HEK293T (cell line): ENCODE measurements around the gene BSCL2.

ENCODE experiments used
- CTCF ChIA-PET: fragments of 350-600 bp; formaldehyde crosslinking; extraction: SDS; loops from one replicate; lab custom pipeline; 2021; ENCODE audit warnings: antibody characterized with exemption, inconsistent platforms; lab: Yijun Ruan, JAX
- POLR2A ChIA-PET: fragments of 350-600 bp; formaldehyde crosslinking; extraction: SDS; loops from one replicate; lab custom pipeline; 2020; ENCODE audit warnings: antibody characterized with exemption, inconsistent platforms; lab: Yijun Ruan, JAX
- DNase-seq: peaks from one replicate; pipeline ENCODE4 v3.0.0; 2012; ENCODE audit warnings: mixed read lengths; ENCODE audit errors: extremely low spot score
- ARNT ChIP-seq: fragments of 450-650 bp; IDR thresholded peaks from 2 replicates; pipeline ENCODE4 v1.6.1; 2017; ENCODE audit warnings: mild to moderate bottlenecking
- BHLHE40 ChIP-seq: fragments of 450-650 bp; IDR thresholded peaks from 2 replicates; pipeline ENCODE4 v1.6.1; 2016; ENCODE audit warnings: mild to moderate bottlenecking, moderate library complexity, borderline replicate concordance
- CTBP1 ChIP-seq: fragments of 450-650 bp; IDR thresholded peaks from 2 replicates; pipeline ENCODE4 v1.6.1; 2016; ENCODE audit warnings: borderline replicate concordance
- ELF4 ChIP-seq: fragments of 450-650 bp; IDR thresholded peaks from 2 replicates; pipeline ENCODE4 v1.6.1; 2017; ENCODE audit warnings: antibody characterized with exemption
- FOXA1 ChIP-seq: fragments of 450-650 bp; IDR thresholded peaks from 2 replicates; pipeline ENCODE4 v1.6.1; 2016; ENCODE audit warnings: mild to moderate bottlenecking
- FOXK2 ChIP-seq: fragments of 450-650 bp; IDR thresholded peaks from 2 replicates; pipeline ENCODE4 v1.6.1; 2016; ENCODE audit warnings: mild to moderate bottlenecking
- FOXM1 ChIP-seq: fragments of 450-650 bp; IDR thresholded peaks from 2 replicates; pipeline ENCODE4 v1.6.1; 2017; ENCODE audit warnings: mild to moderate bottlenecking, borderline replicate concordance
- HDGF ChIP-seq: fragments of 450-650 bp; IDR thresholded peaks from 2 replicates; pipeline ENCODE4 v1.6.1; 2017; ENCODE audit warnings: antibody characterized with exemption, borderline replicate concordance
- L3MBTL2 ChIP-seq: fragments of 450-650 bp; conservative IDR thresholded peaks from 2 replicates; pipeline ENCODE4 v1.6.1; 2016; ENCODE audit warnings: mild to moderate bottlenecking
- LEF1 ChIP-seq: fragments of 450-650 bp; IDR thresholded peaks from 2 replicates; pipeline ENCODE4 v1.6.1; 2017; ENCODE audit warnings: mild to moderate bottlenecking, borderline replicate concordance
- NFRKB ChIP-seq: fragments of 450-650 bp; IDR thresholded peaks from 2 replicates; pipeline ENCODE4 v1.6.1; 2016; ENCODE audit warnings: mild to moderate bottlenecking, moderate library complexity
- SP1 ChIP-seq: fragments of 450-650 bp; IDR thresholded peaks from 2 replicates; pipeline ENCODE4 v1.6.1; 2017
- SUZ12 ChIP-seq: fragments of 450-650 bp; IDR thresholded peaks from 2 replicates; pipeline ENCODE4 v1.6.1; 2016; ENCODE audit warnings: mild to moderate bottlenecking
- TARDBP ChIP-seq: fragments of 450-650 bp; IDR thresholded peaks from 2 replicates; pipeline ENCODE4 v1.6.1; 2016
- ZNF384 ChIP-seq: fragments of 450-650 bp; IDR thresholded peaks from 2 replicates; pipeline ENCODE4 v1.6.1; 2016
- TF ChIP-seq, protein P1 (sequence below): fragments of 450-650 bp; IDR thresholded peaks from 2 replicates; pipeline ENCODE4 v1.6.1; 2016

Gene BSCL2

DNA sequence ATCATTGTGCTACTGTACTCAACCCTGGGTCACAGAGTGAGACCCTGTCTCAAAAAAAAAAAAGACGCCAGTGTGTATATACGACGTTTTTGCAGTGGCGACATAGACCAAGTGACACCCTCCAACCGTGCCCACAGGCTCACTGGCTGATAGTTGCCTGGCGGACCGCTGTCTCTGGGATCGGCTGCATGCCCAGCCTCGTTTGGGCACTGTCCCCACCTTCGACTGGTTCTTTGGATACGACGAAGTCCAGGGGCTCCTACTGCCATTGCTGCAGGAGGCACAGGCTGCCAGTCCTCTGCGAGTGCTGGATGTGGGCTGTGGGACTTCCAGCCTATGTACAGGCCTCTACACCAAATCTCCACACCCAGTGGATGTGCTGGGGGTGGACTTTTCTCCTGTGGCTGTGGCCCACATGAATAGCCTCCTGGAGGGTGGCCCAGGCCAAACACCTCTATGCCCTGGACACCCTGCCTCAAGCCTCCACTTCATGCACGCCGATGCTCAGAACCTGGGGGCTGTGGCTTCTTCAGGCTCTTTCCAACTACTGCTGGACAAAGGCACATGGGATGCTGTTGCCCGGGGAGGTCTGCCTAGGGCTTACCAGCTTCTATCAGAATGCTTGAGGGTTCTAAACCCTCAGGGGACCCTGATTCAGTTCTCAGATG, 40.8 kb downstream of the BSCL2 start:
- TF ChIP-seq CTBP1 = no peak
- no peak for TF ChIP-seq ELF4
- no peak for TF ChIP-seq FOXA1
- TF ChIP-seq LEF1 = no peak
- no peak for TF ChIP-seq SUZ12
- no peak for TF ChIP-seq L3MBTL2
- TF ChIP-seq NFRKB = no peak
- no peak for TF ChIP-seq TARDBP
- TF ChIP-seq HDGF = no peak
- TF ChIP-seq, protein P1, sequence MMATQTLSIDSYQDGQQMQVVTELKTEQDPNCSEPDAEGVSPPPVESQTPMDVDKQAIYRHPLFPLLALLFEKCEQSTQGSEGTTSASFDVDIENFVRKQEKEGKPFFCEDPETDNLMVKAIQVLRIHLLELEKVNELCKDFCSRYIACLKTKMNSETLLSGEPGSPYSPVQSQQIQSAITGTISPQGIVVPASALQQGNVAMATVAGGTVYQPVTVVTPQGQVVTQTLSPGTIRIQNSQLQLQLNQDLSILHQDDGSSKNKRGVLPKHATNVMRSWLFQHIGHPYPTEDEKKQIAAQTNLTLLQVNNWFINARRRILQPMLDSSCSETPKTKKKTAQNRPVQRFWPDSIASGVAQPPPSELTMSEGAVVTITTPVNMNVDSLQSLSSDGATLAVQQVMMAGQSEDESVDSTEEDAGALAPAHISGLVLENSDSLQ = no peak
- no peak for TF ChIP-seq ARNT
- no peak for TF ChIP-seq ZNF384
- TF ChIP-seq FOXM1 = no peak
- no peak for TF ChIP-seq FOXK2
- no peak for TF ChIP-seq BHLHE40
- no peak for TF ChIP-seq SP1
- ChIA-PET POLR2A (interaction anchor here (0.8 to 7.2 kb wide), 9 partner anchors 10 to 87 kb away, joined by 5 to 90 read pairs (median 12); partner anchors contain the start of genes B3GAT3, EML3, INTS5 and MTA2), CTCF (no interaction called here)
- no peak for DNase-seq

DNA sequence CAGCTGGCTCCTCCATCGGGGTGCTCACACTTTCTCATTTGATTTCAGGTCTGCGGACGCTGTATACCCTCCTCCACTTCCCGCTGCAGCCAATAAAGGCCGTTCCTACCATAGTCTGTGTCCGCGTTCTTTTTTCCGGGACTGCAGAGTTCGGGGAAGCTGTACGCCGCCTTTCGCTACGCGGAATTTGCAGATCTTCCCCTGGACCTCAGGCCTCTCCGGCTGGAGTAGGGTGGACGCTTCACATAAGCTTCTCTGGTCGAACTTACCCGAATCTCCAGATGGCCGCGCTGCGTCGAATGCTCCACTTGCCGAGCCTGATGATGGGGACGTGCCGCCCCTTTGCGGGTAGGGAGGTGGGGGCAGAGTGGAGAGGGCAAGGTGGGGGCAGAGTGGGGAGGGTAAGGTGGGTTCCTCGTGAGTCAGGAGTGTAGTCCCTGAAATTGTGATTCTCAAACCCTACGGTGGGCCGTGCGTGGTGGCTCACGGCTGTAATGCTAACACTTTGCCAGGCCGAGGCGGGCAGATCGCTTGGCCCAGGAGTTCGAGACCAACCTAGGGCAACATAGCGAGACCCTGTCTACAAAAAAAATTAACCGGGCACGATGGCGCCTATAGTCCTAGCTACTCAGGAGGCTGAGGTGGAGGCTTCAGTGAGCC, 41.5 kb downstream of the BSCL2 start:
- ChIA-PET CTCF (no interaction called here), POLR2A (interaction anchor here (0.9 to 3.7 kb wide), 23 partner anchors 10 to 216 kb away, joined by 3 to 90 read pairs (median 7); partner anchors contain the start of genes B3GAT3, EEF1G, EML3 and GANAB)
- DNase-seq = peak; percentile 18
- no peak for TF ChIP-seq SP1
- no peak for TF ChIP-seq HDGF
- TF ChIP-seq ZNF384 = no peak
- peak; percentile 24; the same call in 1 of the 2 replicates for TF ChIP-seq L3MBTL2
- TF ChIP-seq TARDBP = no peak
- no peak for TF ChIP-seq SUZ12

DNA sequence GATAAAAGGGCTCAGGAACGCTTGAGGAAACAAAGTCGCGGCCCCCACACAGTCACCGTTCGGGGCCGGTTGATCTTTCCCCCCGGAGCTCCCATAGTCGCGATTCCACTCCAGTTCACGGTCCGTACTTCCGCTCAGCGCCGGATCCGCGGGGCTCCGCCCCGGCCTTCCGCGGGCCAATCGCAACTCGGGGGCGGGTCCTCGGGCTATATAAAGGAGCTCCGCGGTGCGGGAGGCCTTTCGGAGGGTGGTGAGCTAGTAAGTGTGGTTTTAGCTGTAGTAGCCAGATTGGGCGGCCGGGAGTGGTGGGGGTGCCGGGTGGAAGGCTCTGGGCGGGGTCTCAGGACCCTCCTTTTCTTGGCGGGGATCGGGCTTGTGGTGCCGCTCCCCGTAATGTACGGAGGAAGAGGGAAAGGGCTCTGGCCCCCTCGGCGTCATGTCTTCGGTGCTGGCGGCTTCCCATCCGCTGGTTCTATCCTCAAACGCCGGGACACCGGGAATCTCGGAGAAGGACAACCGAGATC, 42.1 kb downstream of the BSCL2 start, which contains the start of the genes C11orf98 and CSKMT:
Gene C11orf98 (minus strand): TSS at position 136 of the 524 bp plus-strand sequence. CDS start 41 bp downstream, at position 95.
Gene CSKMT (plus strand): TSS at position 238 of the 524 bp plus-strand sequence. CDS start 568 bp downstream, outside the sequence.
- CTCF ChIA-PET = no interaction called here
- POLR2A ChIA-PET = interaction anchor here (0.7 to 3.7 kb wide), 30 partner anchors 10 to 217 kb away, joined by 3 to 90 read pairs (median 5); partner anchors contain the start of genes B3GAT3, EEF1G, EML3 and GANAB
- peak; percentile 94 for DNase-seq
- TF ChIP-seq FOXM1 (no peak), ELF4 (peak; percentile 93), NFRKB (no peak; the same call in 1 of the 2 replicates)

DNA sequence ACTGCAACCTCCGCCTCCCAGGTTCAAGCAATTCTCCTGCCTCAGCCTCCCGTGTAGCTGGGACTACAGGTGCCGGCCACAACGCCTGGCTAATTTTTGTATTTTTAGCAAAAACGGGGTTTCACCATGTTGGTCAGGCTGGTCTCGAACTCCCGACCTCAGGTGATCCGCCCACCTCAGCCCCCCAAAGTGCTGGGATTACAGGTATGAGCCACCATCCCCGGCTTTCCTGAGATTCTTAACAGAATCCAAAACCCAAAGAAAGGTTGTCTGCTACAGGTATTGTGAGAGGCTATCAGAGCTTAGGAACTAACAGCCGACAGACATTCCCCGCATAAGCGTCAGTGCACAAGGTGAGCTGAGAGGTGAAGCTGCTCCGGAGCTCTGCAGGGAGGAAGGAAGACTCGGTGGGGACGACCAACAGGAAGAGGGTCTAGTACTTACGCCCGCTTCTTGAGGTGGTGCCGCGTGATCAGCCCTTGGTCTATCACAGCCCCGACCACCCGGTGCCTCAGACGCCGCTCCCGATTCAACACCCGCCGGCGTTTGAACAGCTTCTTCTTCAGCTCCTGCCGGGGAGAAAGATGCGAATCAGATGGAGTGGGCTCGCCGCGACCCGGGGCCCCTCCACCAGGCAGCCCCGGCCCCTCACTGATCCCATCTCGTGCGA, 42.7 kb downstream of the BSCL2 start:
- ChIA-PET CTCF (no interaction called here), POLR2A (interaction anchor here (0.6 to 3.7 kb wide), 29 partner anchors 10 to 377 kb away, joined by 3 to 90 read pairs (median 5); partner anchors contain the start of genes B3GAT3, EEF1G, EML3 and GANAB)
- no peak for TF ChIP-seq NFRKB
- TF ChIP-seq CTBP1 = no peak
- TF ChIP-seq HDGF = no peak
- TF ChIP-seq ARNT = no peak
- no peak for TF ChIP-seq SP1
- TF ChIP-seq, protein P1 = no peak
- TF ChIP-seq FOXA1 = no peak
- no peak for DNase-seq

DNA sequence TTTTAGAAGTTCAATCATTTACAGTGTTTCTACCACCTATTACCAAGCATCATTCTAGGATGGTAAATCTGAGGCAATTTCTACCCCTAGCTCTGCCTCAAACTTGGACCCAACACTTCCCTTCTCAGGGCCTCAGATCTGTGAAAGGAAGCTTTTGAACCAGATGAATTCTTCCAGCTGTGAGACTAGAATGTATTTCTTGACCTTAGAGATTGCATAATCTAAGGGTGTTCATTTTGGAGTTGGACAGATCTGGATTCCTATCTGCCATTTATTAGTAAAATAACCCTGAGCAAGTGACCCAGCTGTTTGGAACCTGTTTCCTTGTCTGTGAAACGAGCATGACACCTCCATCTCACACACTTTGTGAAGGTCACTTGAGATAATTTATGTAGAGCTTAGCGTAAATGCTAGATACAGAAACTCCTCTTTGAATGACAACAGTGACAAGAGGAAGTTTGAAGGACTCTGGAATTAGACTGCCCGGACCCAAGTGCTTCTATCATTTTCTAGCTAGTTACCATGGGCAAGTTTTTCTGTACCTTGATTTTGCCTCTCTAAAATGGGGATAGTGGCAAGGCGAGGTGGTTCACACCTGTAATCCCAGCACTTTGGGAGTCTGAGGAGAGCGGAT, 50.3 kb downstream of the BSCL2 start:
- ChIA-PET CTCF (no interaction called here), POLR2A (interaction anchor here (1.2 to 5.1 kb wide), 4 partner anchors 7 to 185 kb away, joined by 3 to 90 read pairs (median 32); partner anchors contain the start of genes C11orf98, CSKMT, GANAB and LBHD1)
- TF ChIP-seq ARNT = no peak
- TF ChIP-seq, protein P1 = no peak
- TF ChIP-seq SP1 = no peak
- no peak for TF ChIP-seq FOXK2
- DNase-seq = no peak

DNA sequence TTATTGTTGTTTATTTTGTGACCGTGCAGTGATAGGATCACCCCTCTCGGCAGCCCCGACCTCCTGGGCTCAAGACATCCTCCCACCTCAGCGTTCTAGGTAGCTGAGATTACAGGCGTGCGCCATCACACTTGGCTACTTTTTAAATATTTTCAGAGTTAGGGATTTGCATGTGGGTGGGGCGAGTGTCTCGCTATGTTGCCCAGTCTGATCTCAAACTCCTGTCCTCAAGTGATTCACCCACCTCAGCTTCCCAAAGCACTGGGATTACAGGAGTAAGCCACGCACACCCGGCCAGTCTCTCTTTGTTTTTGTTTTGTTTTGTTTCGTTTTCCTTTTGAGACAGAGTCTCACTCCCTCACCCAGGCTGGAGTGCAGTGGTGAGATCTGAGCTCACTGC, 52.9 kb downstream of the BSCL2 start:
- POLR2A ChIA-PET = interaction anchor here (1.4 to 5.1 kb wide), 6 partner anchors 8 to 63 kb away, joined by 3 to 90 read pairs (median 8); partner anchors contain the start of genes B3GAT3, C11orf98, CSKMT and LBHD1
- no peak for DNase-seq
- CTCF ChIA-PET = no interaction called here
- TF ChIP-seq FOXA1 (no peak), LEF1 (no peak), BHLHE40 (no peak), ZNF384 (no peak), HDGF (no peak), ARNT (no peak), FOXK2 (no peak), CTBP1 (no peak), TARDBP (no peak), SUZ12 (no peak), L3MBTL2 (no peak), NFRKB (no peak), ELF4 (no peak), FOXM1 (no peak), SP1 (no peak)
- TF ChIP-seq, protein P1 = no peak
